ENCODE data around the gene L3MBTL2.
A peak's percentile ranks its signal among the peaks of the same experiment; 100 is the strongest.
"Not testable (repeated sequence)": the region's sequence is repeated elsewhere in the genome, so short reads cannot be mapped to it uniquely, and the experiment has no call there.

L3MBTL2 gene

GRCh38 chr22:41204992-41205900 lies at the start of gene L3MBTL2:
Gene L3MBTL2, plus strand, starts transcription at chr22:41205312. Its CDS starts 51 bp downstream, at chr22:41205363.
- DNase-seq (ENCODE audit: low read depth in 2 of 2): peak; percentile 98

- no peak for DNase-seq (ENCODE audit: low read depth in 2 of 2)
These were observed 48.0 kb upstream of the L3MBTL2 start for GRCh38 chr22:41157083-41157482.

- DNase-seq (ENCODE audit: low read depth in 2 of 2): no peak
These were observed 36.0 kb upstream of the L3MBTL2 start for GRCh38 chr22:41169157-41169556.

- DNase-seq (ENCODE audit: low read depth in 2 of 2): no peak
These were observed 33.1 kb upstream of the L3MBTL2 start for GRCh38 chr22:41171996-41172395.

- DNase-seq (ENCODE audit: low read depth in 2 of 2): no peak
These were observed 29.6 kb upstream of the L3MBTL2 start for GRCh38 chr22:41175546-41175945.

GRCh38 chr22:41177040-41177621 lies 28.0 kb upstream of the L3MBTL2 start:
- no peak for DNase-seq (ENCODE audit: low read depth in 2 of 2)

GRCh38 chr22:41177622-41178424 lies 27.3 kb upstream of the L3MBTL2 start:
- DNase-seq (ENCODE audit: low read depth in 2 of 2): no peak

- DNase-seq (ENCODE audit: low read depth in 2 of 2): no peak
These were observed 26.6 kb upstream of the L3MBTL2 start for GRCh38 chr22:41178425-41178975.

- not testable (repeated sequence) for DNase-seq (ENCODE audit: low read depth in 2 of 2)
These were observed 24.8 kb upstream of the L3MBTL2 start for GRCh38 chr22:41180362-41180761.

GRCh38 chr22:41180926-41181325 lies 24.2 kb upstream of the L3MBTL2 start:
- no peak for DNase-seq (ENCODE audit: low read depth in 2 of 2)

- DNase-seq (ENCODE audit: low read depth in 2 of 2): no peak
These were observed 23.5 kb upstream of the L3MBTL2 start for GRCh38 chr22:41181349-41182241.

GRCh38 chr22:41184679-41185078 lies 20.4 kb upstream of the L3MBTL2 start:
- no peak for DNase-seq (ENCODE audit: low read depth in 2 of 2)

- no peak for DNase-seq (ENCODE audit: low read depth in 2 of 2)
These were observed 13.6 kb upstream of the L3MBTL2 start for GRCh38 chr22:41191467-41191866.

- no peak for DNase-seq (ENCODE audit: low read depth in 2 of 2)
These were observed 11.3 kb upstream of the L3MBTL2 start for GRCh38 chr22:41193829-41194228.

GRCh38 chr22:41197038-41197972 lies 7.8 kb upstream of the L3MBTL2 start:
- peak; percentile 71 to 77 for DNase-seq (ENCODE audit: low read depth in 2 of 2)

- peak; percentile 20 to 40 for DNase-seq (ENCODE audit: low read depth in 2 of 2)
These were observed 7.0 kb upstream of the L3MBTL2 start for GRCh38 chr22:41198027-41198580.

- DNase-seq (ENCODE audit: low read depth in 2 of 2): no peak
These were observed 4.0 kb upstream of the L3MBTL2 start for GRCh38 chr22:41201141-41201540.

GRCh38 chr22:41203118-41203517 lies 2.0 kb upstream of the L3MBTL2 start:
- DNase-seq (ENCODE audit: low read depth in 2 of 2): no peak

- DNase-seq (ENCODE audit: low read depth in 2 of 2): no peak
These were observed 1.0 kb upstream of the L3MBTL2 start for GRCh38 chr22:41204066-41204465.

GRCh38 chr22:41206719-41207118 lies 1.6 kb downstream of the L3MBTL2 start:
- no peak for DNase-seq (ENCODE audit: low read depth in 2 of 2)
